ENCODE data around the gene ARHGEF33.

The ARHGEF33 gene

GRCh38 chr2:38959466-38959865 lies 69.8 kb downstream of the ARHGEF33 start:
- DNase-seq (ENCODE audit: extremely low read depth, low read depth), result no peak
- TF ChIP-seq CTCF (IDR thresholded peaks at IDR 0.05; ENCODE audit: low read depth, low read length), result no peak

GRCh38 chr2:38959938-38960608 lies 70.4 kb downstream of the ARHGEF33 start:
- peak; percentile 35 for DNase-seq (ENCODE audit: extremely low read depth, low read depth)
- no peak; the same call in none of the 2 replicates for TF ChIP-seq CTCF (IDR thresholded peaks at IDR 0.05; ENCODE audit: low read depth, low read length)

- no peak for TF ChIP-seq CTCF (IDR thresholded peaks at IDR 0.05; ENCODE audit: low read depth, low read length)
- no peak for DNase-seq (ENCODE audit: extremely low read depth, low read depth)
Observed at GRCh38 chr2:38960609-38961320, 71.1 kb downstream of the ARHGEF33 start.

- no peak for TF ChIP-seq CTCF (IDR thresholded peaks at IDR 0.05; ENCODE audit: low read depth, low read length)
- DNase-seq (ENCODE audit: extremely low read depth, low read depth), result no peak
Observed at GRCh38 chr2:38966006-38966405, 76.3 kb downstream of the ARHGEF33 start.

- no peak for DNase-seq (ENCODE audit: extremely low read depth, low read depth)
- no peak for TF ChIP-seq CTCF (IDR thresholded peaks at IDR 0.05; ENCODE audit: low read depth, low read length)
Observed at GRCh38 chr2:38966678-38967077, 77.0 kb downstream of the ARHGEF33 start.

- TF ChIP-seq CTCF (IDR thresholded peaks at IDR 0.05; ENCODE audit: low read depth, low read length), result no peak
- DNase-seq (ENCODE audit: extremely low read depth, low read depth), result no peak
Observed at GRCh38 chr2:38968021-38968420, 78.3 kb downstream of the ARHGEF33 start.

- DNase-seq (ENCODE audit: extremely low read depth, low read depth), result no peak
- no peak for TF ChIP-seq CTCF (IDR thresholded peaks at IDR 0.05; ENCODE audit: low read depth, low read length)
Observed at GRCh38 chr2:38971377-38971776, 81.7 kb downstream of the ARHGEF33 start.
